Measurements from ENCODE around the gene CERCAM.

The CERCAM gene

GRCh38 chr9:128469070-128469469 lies 48.4 kb downstream of the CERCAM start:
- DNase-seq, result no peak

- no peak for DNase-seq
Observed at GRCh38 chr9:128470560-128470959, 49.9 kb downstream of the CERCAM start.

DNA sequence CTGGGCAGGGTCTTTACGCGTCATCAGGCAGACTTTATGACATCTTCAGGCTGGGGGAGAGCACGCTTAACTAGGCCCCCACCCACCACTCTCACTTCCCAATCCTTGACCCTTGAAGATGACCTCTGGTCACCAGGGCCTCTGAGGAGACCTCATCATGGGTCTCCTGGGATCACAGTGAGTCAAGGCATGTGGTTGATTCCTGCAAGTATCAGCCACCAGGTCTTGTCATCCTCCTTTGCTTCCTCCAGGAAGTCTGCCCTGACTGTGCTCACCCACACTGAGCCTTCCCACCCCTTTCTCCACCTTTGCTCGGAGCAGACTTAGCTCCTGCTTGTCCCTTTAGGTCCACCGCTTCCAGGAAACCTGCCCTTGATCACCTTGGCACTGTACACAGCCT lies 52.4 kb downstream of the CERCAM start:
- no peak for DNase-seq

GRCh38 chr9:128475867-128476266 lies 55.2 kb downstream of the CERCAM start:
- DNase-seq, result no peak

DNA sequence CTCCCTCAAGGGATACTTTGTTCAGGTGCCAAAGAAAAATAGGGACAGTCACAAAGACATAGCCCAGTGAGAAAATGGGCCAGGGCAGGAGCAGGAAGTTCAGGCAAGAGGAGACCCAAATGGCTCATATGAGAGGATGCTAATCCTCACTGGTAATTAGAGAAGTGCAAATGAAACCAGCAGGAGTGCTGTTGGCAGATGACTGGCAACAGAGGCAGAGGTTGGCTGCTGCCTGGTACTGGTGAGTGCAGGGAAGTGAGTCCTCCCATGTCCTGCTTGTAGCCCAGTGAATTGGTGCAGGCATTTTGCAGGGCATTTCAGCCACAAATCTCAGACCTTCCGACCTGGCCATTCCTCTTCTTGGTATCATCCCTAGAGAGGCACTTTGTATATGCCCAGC lies 58.6 kb downstream of the CERCAM start:
- no peak for DNase-seq

DNA sequence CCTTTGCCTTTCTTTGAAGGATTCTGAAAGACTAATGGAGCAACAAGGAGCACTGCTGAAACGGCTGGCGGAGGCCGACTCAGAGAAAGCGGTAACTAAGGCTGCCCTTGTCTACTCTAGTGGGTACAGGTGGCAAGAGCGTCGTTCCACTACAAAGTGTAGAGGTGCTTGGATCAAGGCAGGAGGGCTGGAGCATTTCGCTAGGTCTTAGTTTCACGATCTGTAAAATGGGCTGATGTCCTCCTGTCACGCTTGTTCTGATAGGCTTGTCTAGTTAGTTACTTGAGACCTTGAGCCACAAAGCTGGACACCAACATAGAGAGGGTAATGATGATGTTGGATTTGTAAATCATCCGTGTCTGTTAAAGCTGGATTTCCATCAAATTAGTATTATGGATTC lies 60.9 kb downstream of the CERCAM start:
- no peak for DNase-seq

DNA sequence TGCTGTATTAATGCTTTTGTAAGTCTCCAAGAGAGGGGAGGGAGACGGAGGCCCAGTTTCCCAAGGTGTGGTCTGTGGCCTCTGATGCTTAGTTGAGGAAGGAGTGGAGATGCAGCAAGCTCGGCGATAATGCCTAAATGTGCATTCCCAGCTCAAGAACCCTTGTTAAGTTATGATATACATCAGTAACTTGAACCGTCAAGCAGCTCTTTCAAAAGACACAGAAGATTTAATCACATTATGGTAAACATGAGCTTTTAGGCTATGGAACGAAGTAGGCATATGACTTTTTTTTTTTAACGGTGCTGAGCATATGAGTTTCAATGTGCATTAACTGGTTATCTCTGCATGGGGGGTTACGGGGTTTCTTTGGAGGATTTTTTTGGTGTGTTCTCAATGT lies 61.5 kb downstream of the CERCAM start:
- no peak for DNase-seq

GRCh38 chr9:128484686-128485413 lies 64.2 kb downstream of the CERCAM start:
- no peak for DNase-seq

GRCh38 chr9:128485414-128485855 lies 64.8 kb downstream of the CERCAM start:
- no peak for DNase-seq

DNA sequence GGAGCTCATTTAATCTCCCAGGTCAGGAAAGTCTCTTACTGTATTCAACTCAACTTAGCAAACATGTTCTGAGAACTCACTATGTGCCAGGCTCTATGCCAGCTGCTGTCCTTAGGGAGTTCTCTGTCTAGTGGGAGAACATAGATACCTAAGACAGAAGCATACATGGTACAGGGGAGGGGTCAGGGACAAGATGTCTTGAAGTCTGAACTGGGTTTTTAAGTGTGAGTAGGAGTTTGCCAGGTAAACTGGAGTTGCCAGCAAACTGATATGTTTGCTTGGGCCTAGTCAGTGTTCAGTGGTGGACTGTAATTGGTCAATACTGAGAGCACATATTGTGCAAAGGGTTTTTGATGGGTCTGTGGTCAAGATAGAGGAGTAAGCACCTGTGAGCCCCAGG lies 65.5 kb downstream of the CERCAM start:
- no peak for DNase-seq

All from SHP77 treated with DMSO at 0.1 percent for 48 hours (cell line).